Eye (tissue), 1 donor: ENCODE measurements around the gene CFAP299.
"Not testable (repeated sequence)": the region's sequence is repeated elsewhere in the genome, so short reads cannot be mapped to it uniquely, and the experiment has no call there.

ENCODE experiments used
- DNase-seq: peaks from one replicate; pipeline ENCODE4 v3.0.0-alpha.2; 2015

The CFAP299 gene

DNA sequence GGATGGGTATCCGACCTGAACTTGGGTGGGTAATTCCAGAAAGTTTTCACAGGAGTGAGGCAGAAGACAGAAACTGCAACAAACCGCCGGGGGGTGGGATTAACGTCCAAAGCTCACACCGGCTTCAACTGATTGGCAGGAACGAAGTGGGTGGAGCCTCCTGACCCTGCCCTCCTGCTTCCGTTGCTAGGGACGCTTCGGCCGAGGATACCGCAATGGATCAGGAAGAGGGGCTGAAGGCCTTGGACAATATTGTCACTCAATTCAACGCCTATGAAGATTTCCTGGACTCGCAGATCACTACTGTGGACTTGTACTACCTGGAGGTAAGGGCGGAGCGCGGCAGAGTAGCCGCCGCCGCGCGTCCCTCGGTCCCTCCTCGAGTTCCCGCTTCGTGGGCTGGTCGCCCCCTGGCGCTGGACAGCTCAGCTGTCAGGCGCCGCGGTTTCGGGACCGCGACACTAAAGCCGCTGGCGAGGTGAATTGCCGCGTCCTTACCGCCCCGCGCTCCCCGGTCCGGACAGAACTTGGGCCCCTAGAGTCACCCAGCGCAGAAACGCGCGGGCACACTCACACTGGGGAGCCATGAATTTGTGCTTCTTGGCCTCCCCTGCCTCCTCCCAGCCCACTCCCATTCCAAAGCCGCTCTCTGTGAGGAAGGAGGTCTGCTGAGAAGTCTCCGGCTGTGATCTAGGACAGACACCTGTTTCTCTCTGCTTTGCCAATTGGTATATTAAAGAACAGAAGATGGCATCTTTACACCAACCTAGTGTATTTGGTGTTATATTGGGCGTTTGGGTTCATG is at the start of gene CFAP299:
TSS of gene CFAP299 (plus strand) at position 177 of the 805 bp plus-strand sequence.
- DNase-seq, result peak; percentile 97

DNA sequence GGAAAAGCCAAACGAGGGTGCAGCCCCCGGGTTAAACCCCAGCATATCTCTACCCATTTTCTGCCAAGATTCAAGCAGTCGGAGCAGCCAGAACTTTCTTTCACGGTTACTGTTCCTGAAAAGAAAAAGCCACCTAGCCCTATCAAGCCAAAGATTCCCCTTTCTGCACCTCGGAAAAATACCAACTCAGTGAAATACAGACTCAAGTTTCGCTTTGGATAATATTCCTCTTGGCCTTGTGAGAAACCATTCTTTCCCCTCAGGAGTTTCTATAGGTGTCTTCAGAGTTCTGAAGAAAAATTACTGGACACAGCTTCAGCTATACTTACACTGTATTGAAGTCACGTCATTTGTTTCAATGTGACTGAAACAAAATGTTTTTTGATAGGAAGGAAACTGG is 49.1 kb upstream of the CFAP299 start:
- no peak for DNase-seq

DNA sequence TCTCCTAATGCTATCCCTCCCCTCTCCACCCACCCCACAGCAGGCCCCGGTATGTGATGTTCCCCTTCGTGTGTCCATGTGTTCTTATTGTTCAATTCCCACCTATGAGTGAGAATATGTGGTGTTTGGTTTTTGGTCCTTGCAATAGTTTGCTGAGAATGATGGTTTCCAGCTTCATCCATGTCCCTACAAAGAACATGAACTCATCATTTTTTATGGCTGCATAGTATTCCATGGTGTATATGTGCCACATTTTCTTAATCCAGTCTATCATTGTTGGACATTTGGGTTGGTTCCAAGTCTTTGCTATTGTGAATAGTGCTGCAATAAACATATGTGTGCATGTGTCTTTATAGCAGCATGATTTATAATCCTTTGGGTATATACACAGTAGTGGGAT is 44.9 kb upstream of the CFAP299 start:
- DNase-seq, result not testable (repeated sequence)

DNA sequence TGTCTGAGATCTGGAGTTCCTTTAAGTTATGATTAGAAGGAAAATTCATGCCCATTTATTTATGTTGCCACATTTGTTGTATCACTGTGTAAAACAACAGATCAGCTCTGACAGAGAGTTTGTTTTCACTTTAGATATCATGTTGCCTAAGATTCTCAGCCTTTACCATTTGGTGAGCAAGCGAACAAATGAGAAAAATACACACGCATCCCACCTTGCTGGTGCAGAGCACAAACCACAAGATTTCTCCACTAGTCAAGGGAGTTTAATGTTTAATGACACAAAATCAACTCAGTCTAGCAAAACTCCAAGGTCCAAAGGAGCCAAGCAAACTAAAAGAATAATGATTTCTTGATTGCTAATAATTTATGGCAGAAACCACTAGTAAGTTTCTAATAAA is 41.3 kb upstream of the CFAP299 start:
- DNase-seq, result no peak

DNA sequence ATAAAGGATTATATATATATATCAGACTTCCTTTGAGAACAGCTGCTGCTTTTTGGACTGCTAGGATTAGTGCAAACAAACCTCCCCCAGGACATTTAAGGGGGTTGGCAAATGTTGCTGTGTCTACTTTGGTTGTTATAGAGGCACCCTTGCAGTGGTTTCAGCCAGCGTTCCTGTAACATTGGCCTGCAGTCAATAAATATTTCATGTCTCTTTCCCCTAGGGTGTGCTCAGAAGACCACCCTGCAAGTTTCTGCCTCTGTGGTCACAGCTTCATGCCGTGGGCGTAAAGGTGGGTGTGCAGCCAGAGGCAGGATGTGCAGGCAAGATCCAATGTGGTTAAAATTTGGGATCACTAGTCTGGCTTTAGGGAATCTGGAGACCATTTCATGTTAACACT is 40.2 kb upstream of the CFAP299 start:
- no peak for DNase-seq

DNA sequence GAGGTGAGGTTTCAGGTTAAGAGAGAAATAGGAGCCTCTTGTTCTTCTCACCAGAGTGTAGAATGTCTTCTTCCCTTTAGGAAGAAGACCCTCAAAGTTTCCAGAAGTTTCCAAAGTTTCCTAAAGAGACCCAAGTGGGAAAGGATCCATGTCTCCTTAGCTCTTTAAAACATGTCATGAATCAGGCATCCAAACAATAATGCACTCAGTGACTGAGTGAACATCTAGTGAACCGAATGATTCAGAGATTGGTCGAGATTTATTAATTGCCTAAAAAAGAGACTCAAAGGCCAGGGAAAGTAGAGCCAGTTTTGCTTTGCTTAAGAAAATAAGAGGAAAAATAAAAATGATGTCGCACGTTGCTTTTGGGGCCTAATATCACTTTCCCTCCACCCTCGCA is 39.7 kb upstream of the CFAP299 start:
- peak; percentile 47 for DNase-seq

DNA sequence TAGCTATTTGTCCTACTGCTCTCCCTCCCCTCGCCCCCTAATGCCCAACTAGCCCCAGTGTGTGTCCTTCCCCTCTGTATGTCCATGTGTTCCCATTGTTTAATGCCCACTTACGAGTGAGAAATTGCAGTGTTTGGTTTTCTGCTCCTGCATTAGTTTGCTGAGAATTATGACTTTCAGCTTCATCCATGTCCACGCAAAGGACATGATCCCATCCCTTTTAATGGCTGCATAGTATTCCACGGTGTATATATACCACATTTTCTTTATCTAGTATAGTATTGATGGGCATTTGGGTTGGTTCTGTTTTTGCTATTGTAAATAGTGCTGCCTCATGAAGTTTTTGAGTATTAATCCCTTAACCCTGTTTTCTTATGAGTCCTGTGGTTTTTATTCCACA is 33.6 kb upstream of the CFAP299 start:
- DNase-seq, result no peak

DNA sequence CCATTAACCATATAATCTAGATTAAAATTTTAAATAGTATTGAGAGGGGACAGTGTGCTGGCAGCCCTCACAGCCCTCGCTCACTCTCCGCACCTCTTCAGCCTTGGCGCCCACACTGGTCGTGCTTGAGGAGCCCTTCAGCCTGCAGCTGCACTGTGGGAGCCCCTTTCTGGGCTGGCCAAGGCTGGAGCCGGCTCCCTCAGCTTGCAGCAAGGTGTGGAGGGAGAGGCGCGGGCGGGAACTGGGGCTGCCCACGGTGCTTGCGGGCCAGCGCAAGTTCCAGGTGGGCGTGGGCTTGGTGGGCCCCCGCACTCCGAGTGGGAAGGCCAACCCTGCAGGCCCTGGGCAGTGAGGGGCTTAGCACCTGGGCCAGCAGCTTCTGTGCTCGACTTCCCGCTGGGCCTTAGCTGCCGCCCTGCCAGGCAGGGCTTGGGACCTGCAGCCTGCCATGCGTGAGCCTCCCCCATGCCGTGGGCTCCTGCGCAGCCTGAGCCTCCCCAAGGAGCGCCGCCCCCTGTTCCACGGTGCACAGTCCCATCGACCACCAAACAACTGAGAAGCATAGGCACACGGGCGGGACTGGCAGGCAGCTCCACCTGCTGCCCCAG is 32.8 kb upstream of the CFAP299 start:
- DNase-seq, result no peak

DNA sequence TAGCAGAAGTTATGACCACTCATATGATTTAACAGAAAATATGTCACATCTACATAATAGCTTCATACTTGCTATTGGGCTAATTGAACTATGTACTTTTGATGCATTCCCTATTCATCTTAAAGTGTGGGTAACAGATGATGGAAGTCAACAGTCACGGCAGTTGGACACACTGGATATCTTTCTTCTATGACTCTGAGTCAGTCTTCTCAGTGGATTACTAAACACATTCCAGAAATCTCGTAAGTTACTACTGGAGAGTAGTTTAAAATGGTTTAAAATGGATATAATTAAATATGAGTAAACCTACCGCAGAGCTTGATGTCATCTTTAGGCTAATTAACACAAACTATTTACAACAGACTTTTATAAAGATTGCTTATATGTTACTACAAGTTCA is 30.1 kb upstream of the CFAP299 start:
- DNase-seq, result no peak

DNA sequence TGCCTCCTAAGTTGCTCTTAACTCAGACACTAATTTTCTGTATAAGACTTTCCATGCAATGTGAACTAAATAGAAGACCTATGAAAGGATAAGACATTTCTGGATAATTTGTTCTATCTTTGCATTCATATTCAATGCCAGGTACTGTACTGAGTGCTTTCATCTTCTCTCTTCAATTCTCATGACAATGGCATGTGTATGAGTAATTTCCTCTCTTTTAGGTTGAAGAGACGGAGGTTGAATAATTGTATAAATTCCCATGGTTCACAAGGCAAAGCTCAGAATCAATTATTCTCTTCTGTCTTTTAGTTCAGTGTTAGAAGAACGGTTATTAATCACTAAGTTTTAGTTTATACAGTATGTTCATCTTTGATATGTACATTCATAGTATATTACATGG is 29.3 kb upstream of the CFAP299 start:
- no peak for DNase-seq

DNA sequence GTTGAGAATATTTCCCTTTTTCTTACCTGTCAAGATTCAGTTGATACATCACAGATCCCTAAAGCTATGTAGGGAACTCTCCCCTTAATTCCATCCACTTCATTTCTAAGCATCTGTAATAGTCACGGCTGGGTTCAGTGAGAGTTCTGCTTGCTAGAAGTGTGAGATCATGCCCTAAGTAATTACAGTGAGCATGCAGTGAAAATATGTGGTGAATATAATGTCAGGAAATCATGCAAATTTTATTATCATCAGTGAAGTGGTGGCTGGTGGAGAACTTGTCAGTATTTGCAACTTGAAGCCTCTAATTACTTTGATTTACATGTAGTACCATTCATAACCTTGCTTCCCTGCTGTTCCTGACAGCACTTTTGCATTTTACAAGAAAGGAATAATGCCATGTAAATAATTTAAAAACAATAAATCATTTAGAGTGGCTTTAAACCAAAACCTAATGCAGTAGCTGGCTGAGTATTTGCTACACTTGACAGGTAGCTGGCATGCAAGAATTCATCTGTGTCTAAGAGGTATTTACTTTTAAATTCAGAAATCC is 28.3 kb upstream of the CFAP299 start:
- DNase-seq, result peak; percentile 28

DNA sequence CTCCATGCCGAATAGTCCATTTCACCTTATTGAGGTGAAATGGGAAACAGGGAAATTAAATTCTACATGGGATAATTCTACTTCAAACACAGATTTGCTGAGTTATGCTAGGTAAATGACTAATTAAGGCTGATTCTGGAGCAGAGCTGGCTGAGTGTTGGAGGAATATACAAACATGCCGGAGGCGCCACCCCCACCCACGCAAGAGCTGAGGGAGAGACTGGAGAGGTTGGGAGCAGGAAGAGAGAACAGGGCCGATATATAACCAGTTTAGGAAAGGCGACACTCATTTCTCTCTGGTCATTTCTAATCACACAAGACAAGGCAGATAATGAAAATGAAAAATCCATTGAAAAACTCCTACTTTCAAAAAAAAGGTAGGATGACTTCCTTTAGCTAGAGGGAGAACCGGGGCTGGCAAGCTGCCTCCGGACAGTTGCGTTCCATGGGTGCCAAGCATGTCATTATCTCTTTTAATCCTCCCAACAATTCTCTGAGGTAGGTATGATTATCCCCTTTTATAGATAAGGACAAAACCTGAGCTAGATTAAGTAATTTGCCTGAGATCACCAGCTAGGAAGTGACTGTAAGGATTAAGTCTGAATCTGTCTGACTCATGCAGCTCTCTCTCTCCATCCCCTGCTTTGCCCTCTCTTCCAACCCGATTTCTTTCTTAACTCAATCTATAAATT is 27.6 kb upstream of the CFAP299 start:
- peak; percentile 19 for DNase-seq

DNA sequence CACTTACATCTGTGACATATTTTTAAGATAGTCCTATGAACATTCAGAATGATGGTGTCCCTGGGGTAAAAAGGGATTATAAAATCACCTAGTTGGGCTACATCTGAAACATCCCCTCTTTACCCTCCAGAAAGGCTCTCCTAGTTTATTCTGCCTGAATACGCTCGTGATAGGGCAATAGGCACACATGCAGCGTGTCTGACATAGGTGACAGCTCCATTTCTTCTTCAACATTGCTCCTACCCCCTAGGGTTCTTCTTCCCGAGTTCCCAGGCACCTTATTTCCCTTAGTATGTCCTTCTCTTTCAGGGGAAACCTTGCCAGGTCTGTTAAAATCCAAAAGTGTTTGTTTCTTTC is 27.1 kb upstream of the CFAP299 start:
- peak; percentile 14 for DNase-seq

DNA sequence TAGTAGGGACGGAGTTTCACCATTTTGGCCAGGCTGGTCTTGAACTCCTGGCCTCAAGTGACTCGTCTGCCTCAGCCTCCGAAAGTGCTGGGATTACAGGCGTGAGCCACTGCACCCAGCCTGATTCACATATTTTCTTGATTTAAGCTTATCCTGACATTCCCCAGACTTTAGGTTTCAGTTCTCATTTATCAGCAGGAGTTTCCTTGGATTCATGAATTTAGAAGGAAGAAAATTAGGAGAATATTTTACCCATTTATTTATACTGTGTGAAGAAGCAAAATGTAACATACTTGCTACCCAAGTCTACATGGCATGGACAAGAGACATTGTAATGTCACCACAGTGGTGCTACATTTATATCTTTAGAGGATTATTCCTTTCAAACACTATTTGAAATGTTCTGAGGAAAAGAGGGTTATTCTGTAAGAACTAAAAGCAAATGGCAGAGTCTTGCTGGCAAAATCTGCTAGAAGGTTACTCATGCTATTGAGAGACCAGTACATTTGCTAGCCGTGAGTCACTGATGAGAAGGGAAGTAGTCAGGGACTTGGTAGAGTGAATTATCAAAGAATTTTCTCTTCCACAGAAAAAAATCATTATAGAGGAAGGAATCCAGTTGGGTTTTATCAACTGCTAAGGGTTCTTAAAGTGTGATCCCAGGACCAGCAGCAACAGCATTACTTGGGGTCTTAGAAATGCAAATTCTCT is 26.1 kb upstream of the CFAP299 start:
- DNase-seq, result no peak

DNA sequence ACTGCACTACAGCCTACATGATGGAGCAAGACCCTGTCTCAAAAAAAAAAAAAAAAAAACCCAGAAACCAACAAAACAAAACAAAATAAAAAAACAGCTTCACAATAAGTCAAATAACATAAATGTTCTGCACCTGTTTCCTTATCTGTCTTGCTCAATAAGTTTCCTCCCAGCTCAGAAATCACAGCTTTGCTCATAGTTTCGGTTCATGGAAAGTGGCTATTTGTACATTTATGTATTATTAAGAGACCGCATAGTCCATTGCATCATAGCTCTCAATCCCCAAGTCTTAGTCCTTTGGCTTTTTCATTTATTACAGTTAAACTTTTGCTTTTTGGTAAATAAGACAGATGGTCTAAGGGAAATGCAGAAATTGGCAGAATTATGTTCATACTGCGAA is 24.4 kb upstream of the CFAP299 start:
- DNase-seq, result no peak

DNA sequence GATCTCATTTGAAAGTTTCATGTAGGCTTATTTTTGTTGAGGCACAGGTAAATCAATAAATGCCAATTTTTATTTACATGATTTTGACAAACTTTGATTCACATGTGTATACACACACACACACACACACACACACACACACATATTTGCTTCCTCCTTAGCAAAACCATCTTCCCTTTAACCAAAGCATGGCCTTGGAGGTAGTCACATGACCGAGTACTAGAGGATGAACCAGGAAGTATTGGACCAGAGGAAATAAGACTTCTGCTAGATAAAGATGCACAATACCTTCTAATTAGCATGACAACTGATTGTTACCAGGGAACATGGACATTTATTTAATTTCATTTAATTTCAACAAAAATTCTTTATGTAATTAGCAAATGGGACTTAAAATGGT is 23.4 kb upstream of the CFAP299 start:
- no peak for DNase-seq

DNA sequence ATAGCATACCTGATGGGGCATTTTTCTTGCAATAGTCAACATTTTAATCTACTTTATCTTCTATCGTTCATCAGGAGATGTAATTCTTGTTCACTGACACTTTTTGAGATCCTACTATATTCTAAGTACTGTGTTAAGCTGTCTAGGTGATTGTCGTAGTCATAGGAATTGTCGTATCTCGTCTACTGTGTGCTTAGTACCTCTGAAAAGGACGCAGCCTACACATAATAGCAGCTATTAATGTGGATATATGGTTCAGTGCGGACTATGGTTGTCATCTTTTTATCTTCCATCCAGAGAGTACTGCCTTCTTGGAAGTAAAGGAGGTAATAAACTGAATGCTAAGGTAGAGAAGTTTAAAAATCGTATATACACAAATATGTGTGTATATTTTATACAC is 21.9 kb upstream of the CFAP299 start:
- no peak for DNase-seq

DNA sequence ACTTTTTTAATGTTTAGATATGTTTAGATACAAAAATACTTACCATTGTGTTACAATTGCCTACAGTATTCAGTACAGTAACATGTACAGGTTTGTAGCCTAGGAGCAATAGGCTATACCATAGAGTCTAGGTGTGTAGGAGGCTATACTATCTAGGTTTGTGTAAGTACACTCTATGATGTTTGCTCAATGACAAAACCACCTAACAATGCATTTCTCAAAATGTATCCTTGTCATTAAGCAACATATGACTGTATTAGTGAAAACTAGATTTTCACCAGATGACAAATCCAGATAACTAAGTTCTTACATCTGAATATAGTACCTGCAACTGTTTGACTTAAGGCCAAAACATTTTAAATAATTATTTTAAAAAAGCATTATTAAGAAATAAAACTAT is 19.7 kb upstream of the CFAP299 start:
- not testable (repeated sequence) for DNase-seq

DNA sequence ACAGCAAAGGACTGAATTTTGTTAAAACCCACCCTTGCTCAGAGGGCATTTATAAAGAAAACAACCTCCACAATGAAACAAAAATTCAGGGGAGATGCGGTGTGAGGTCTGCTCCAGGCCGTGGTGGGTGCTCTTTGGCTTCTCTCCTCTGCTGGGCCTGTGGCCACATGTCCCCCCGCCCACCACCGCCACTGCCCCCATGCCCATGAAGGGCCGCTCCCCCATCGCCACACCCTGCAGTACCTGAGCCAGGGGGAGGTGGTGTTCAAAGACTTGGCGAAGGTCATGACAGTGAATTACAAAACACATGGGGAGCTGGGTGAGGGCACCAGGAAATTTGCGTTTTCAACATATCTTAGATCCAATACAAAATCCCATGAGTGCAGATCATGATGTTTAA is 14.2 kb upstream of the CFAP299 start:
- DNase-seq, result no peak

DNA sequence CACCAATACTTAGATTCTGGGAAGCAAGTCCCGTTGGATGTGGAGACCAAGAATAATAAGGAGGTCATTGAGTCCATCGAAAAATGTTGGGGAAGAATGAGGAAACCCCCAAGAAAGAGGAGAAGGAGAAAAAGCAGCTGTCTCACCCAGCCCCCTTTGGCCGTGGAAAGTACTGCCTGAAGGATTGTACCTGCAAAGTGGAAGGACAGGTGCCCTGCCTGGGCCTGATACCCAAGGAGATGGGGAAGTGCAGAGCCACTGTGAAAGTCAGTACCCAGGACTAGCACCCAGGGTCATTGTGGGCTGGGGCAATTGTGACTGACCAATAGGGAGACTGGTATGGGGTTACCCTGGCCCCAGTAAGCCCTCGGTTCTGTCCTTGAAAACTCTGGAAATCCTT is 13.8 kb upstream of the CFAP299 start:
- no peak for DNase-seq

DNA sequence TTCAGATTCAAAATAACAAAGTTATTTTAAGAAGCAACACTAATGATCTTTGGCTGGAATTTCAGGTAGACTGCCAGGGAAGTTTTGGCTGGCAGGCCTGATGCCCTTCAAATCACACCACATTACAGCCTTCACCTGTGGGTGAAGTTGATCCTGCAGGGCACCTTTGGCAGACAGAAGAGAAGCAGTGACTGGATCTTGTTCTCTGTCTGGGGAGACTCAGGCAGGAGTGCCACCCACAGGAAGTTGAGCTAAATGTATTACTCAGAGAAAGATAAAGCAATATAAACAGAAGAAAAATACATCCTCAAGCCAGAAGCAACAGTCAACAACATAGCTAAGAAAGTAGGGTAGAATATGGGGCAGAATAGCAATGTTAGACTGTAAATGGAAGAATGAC is 12.8 kb upstream of the CFAP299 start:
- DNase-seq, result no peak

DNA sequence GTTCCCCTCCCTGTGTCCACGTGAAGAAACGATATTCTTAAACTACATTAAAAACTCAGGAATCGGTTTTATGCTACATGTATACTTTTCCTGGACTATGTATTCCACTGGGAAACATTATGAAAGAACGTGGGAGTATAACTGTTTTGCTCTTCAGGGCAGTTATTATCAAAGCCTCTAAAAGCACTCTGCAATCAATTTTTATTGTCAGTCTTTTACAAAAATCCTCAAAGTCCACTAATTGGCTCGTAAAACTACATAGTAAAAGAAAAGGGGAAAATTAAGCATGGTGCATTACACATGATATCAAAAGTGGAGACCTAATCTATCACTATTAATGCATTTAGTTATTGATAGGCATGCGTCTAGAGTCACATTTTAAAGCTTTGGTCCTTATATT is 11.4 kb upstream of the CFAP299 start:
- no peak for DNase-seq

DNA sequence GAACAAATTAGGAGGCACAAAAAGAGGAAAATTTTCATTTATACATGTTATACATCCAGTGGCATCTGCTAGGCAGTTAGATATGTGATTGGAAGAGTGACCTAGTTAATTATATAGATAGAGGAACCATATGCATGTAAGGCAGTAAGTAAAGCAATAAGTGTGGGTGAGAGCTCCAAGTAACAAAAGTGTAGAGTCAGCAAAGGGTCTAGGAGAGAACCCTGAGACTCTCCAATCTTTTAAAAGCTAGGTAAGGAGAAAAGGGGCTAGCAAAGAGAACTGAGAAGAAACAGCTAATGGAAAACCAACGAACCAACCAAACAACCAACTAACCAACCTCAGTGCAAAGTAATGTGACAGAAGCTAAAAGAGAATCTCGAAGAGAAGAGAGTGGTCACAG is 3.8 kb upstream of the CFAP299 start:
- DNase-seq, result no peak
